Lung (tissue), 12 donors: ENCODE data around the gene POF1B. TPM values are rescaled to one million over a fixed set of nuclear protein-coding genes. Genes with fewer than 3 reads are reported as not detected.
"Not testable (repeated sequence)": the region's sequence is repeated elsewhere in the genome, so short reads cannot be mapped to it uniquely, and the experiment has no call there.

Source experiments
- ATAC-seq: fragments of 200-7000 bp; cut with Tn5 transposase; one replicate; pipeline ENCODE4 v1.9.1; 2020; ENCODE audit warnings: moderate number of reproducible peaks; ENCODE audit not compliant: insufficient read depth, low FRiP score
- DNase-seq, 3 donors: peaks; one replicate each; pipeline ENCODE4 v3.0.0-alpha.2; 2013 to 2017
- H3K27ac ChIP-seq, 2 donors: one replicate each; pipeline ENCODE4 v1.5.1; 2013; ENCODE audit warnings: mild to moderate bottlenecking in 2 of 2, moderate library complexity in 2 of 2, control low read depth in 1 of 2, inconsistent platforms in 1 of 2, low read depth in 1 of 2, low read length in 1 of 2
- H3K27me3 ChIP-seq, 3 donors: one replicate each; pipeline ENCODE4 v1.5.1; 2013; ENCODE audit warnings: low read length in 2 of 3; ENCODE audit not compliant: control insufficient read depth in 3 of 3, insufficient read depth in 3 of 3
- H3K36me3 ChIP-seq, 4 donors: one replicate each; pipeline ENCODE4 v1.5.1; 2013; ENCODE audit warnings: low read length in 4 of 4, mild to moderate bottlenecking in 1 of 4, moderate library complexity in 1 of 4; ENCODE audit not compliant: control insufficient read depth in 4 of 4, insufficient read depth in 4 of 4
- H3K4me1 ChIP-seq, 5 donors: one replicate each; pipeline ENCODE4 v1.5.1; 2013; ENCODE audit warnings: low read length in 5 of 5, mild to moderate bottlenecking in 2 of 5, moderate library complexity in 1 of 5; ENCODE audit not compliant: control insufficient read depth in 5 of 5, insufficient read depth in 5 of 5
- H3K4me3 ChIP-seq: one replicate; pipeline ENCODE4 v1.5.1; 2013; ENCODE audit warnings: mild to moderate bottlenecking, control low read depth, moderate library complexity
- H3K9ac ChIP-seq, 2 donors: one replicate each; pipeline ENCODE4 v1.5.1; 2013; ENCODE audit warnings: low read length in 2 of 2, control low read depth in 1 of 2; ENCODE audit not compliant: insufficient read depth in 1 of 2
- H3K9me3 ChIP-seq, 4 donors: one replicate each; pipeline ENCODE4 v1.5.1; 2013; ENCODE audit warnings: low read length in 3 of 4, mild to moderate bottlenecking in 1 of 4, moderate library complexity in 1 of 4; ENCODE audit not compliant: control insufficient read depth in 4 of 4, insufficient read depth in 3 of 4
- CTCF ChIP-seq: IDR thresholded peaks from 2 replicates; pipeline ENCODE4 v1.5.1; 2012; ENCODE audit warnings: mild to moderate bottlenecking; ENCODE audit errors: control extremely low read depth, extremely low read depth
- WGBS, 2 donors: extraction: QIAGEN DNeasy Blood & Tissue Kit; methylation state at CpG; one replicate each; pipeline ENCODE4 v1.1.7; 2013; 5-methylcytosine and 5-hydroxymethylcytosine counted together
- polyA plus RNA-seq, 2 donors: library from polyadenylated mRNA; stranded (reverse); fragments of 200-250 nt; gene quantifications; one replicate each; pipeline ENCODE4 v1.2.1, GENCODE V29; 2013
- total RNA-seq, 2 donors: library from RNA; depleted of rRNA in 1 of 2; stranded (reverse); fragments of >200 nt in 1 of 2; gene quantifications; one replicate each; pipeline ENCODE4 v1.2.1, GENCODE V29; 2014 to 2021
- donor health status: control.
- donor health status: control.
- donor health status: Bipolar disorder and iron deficiency.
- donor health status: healthy.
- donor health status: DM: yes; HTN: yes; CAD: no.

Gene POF1B
- total and polyA plus RNA-seq, 4 donors: 0.47 to 1.6 (median 1.1) TPM

GRCh38 chrX:85303544-85303943 is 75.9 kb downstream of the POF1B start:
- Histone ChIP-seq H3K9me3 (no peaks in the 10 kb centered on the region), H3K36me3 (no peaks in the 10 kb centered on the region), H3K27me3 (no peaks in the 10 kb centered on the region), H3K4me3 (no peak overlapping the region), H3K27ac (no peak overlapping the region), H3K4me1 (no peaks in the 10 kb centered on the region), H3K9ac (no peak overlapping the region)
- TF ChIP-seq CTCF: no peak
- ATAC-seq: no peak
- WGBS, 2 donors: 65 to 77% methylated on average over 3 of the region's 3 CpGs
- DNase-seq: no peak

GRCh38 chrX:85288992-85289723 is 90.3 kb downstream of the POF1B start:
- ATAC-seq: no peak
- 77 to 94% methylated on average over 7 of the region's 7 CpGs for WGBS, 2 donors
- no peak for TF ChIP-seq CTCF

GRCh38 chrX:85285286-85285685 is 94.2 kb downstream of the POF1B start:
- not testable (repeated sequence) for H3K4me3 ChIP-seq, DNase-seq, H3K27ac ChIP-seq, ATAC-seq, H3K4me1 ChIP-seq, H3K9me3 ChIP-seq, H3K27me3 ChIP-seq, H3K9ac ChIP-seq, H3K36me3 ChIP-seq
- 69 to 85% methylated on average over 6 of the region's 6 CpGs for WGBS, 2 donors

More at GRCh38 chrX:85288992-85289723, 90.3 kb downstream of the POF1B start:
- DNase-seq: no peak
- Histone ChIP-seq H3K4me1 (no peaks in the 10 kb centered on the region), H3K27me3 (no peaks in the 10 kb centered on the region), H3K4me3 (no peak overlapping the region), H3K36me3 (no peaks in the 10 kb centered on the region), H3K9ac (no peak overlapping the region), H3K9me3 (no peaks in the 10 kb centered on the region), H3K27ac (no peak overlapping the region)

GRCh38 chrX:85244450-85245211 is 134.8 kb downstream of the POF1B start:
- H3K27ac ChIP-seq: peak overlapping the region in 1 of 2 donors; percentile 42
- peak; percentile 56 to 78 (median 60) for DNase-seq
- ATAC-seq: no peak
- no peaks in the 10 kb centered on the region for H3K36me3 ChIP-seq
- H3K9ac ChIP-seq: peak overlapping the region; percentile 92 to 96
- no peaks in the 10 kb centered on the region for H3K27me3 ChIP-seq
- H3K4me3 ChIP-seq: peak overlapping the region; percentile 40
- peaks cover 0 to 6% (median 0%) of the 10 kb centered on the region in 4 donors for H3K9me3 ChIP-seq
- no peak for TF ChIP-seq CTCF
- 1 to 28% methylated on average over 34 to 42 of the region's 42 CpGs for WGBS, 2 donors
- no peaks in the 10 kb centered on the region for H3K4me1 ChIP-seq
